Transverse colon (tissue), 4 donors: ENCODE results near the gene MCHR2. TPM values are rescaled to one million over a fixed set of nuclear protein-coding genes. Genes with fewer than 3 reads are reported as not detected.
A peak's percentile ranks its signal among the peaks of the same experiment; 100 is the strongest.

Source experiments
- DNase-seq: peaks from one replicate; pipeline ENCODE4 v3.0.0-alpha.2; 2019
- H3K27ac ChIP-seq, 4 donors: fragments of 200-600 bp; sonication (generic); 2 replicates each; pipeline ENCODE4 v1.5.1; 2016 to 2018; ENCODE audit warnings: inconsistent platforms in 4 of 4
- H3K27me3 ChIP-seq: fragments of 200-600 bp; sonication (generic); 2 replicates; pipeline ENCODE4 v1.5.1; 2017; ENCODE audit warnings: inconsistent platforms
- H3K36me3 ChIP-seq, 4 donors: fragments of 200-600 bp; sonication (generic); 2 replicates each; pipeline ENCODE4 v1.5.1; 2017 to 2019; ENCODE audit warnings: inconsistent platforms in 4 of 4
- H3K4me1 ChIP-seq, 4 donors: fragments of 200-600 bp; sonication (generic); 2 replicates each; pipeline ENCODE4 v1.5.1; 2017 to 2020; ENCODE audit warnings: inconsistent platforms in 4 of 4
- H3K4me3 ChIP-seq, 4 donors: fragments of 200-600 bp; sonication (generic); 1 replicate in 1 of 4; 2 replicates in 3 of 4; pipeline versions ENCODE4 v1.5.1 to v1.6.1; 2017 to 2019; ENCODE audit warnings: inconsistent platforms in 4 of 4
- H3K9me3 ChIP-seq, 2 donors: fragments of 200-600 bp; sonication (generic); 2 replicates each; pipeline ENCODE4 v1.5.1; 2017 to 2019; ENCODE audit warnings: inconsistent platforms in 2 of 2
- EP300 ChIP-seq: sonication (generic); formaldehyde crosslinking; IDR thresholded peaks from one replicate; pipeline ENCODE4 v1.6.1; 2017; ENCODE audit warnings: antibody characterized with exemption, low read depth
- POLR2A ChIP-seq: fragments of 450-650 bp; IDR thresholded peaks from one replicate; pipeline ENCODE4 v1.6.1; 2016; ENCODE audit warnings: antibody characterized with exemption, mild to moderate bottlenecking, moderate library complexity
- POLR2AphosphoS5 ChIP-seq, 3 donors: sonication (generic); formaldehyde crosslinking; IDR thresholded peaks; one replicate each; pipeline ENCODE4 v1.6.1; 2016; ENCODE audit warnings: antibody characterized with exemption in 3 of 3
- whole genome bisulfite sequencing, 2 donors: methylation state at CpG; one replicate each; pipeline ENCODE4 v1.1.5; 2018; ENCODE audit warnings: low coverage in 1 of 2; 5-methylcytosine and 5-hydroxymethylcytosine counted together
- in situ Hi-C, 4 donors: fragments of 200-750 bp; cut with MboI; loops; one replicate each; pipeline versions ENCODE4 v1.15.0 to v1.15.1; 2017; ENCODE audit warnings: low sequenced_read_pairs in 3 of 4, low pct_ligation_motif_present in 1 of 4, low pct_unique_long_range_greater_than_20kb in 1 of 4
- intact Hi-C: fragments of 100-400 bp; cut with DNase I; formaldehyde crosslinking; loops from one replicate; pipeline ENCODE4 v1.15.1; 2023; ENCODE audit warnings: low total_unique reads
- total RNA-seq, 4 donors: library from RNA; depleted of rRNA; stranded (reverse); fragments of >200 nt; gene quantifications; one replicate each; pipeline ENCODE4 v1.1.0, GENCODE V29; 2016
- TF ChIP-seq, protein P1 (sequence below), 5 experiments: fragments of 200-600 bp in 3 of 5; fragments of 450-650 bp in 2 of 5; sonication (generic) in 3 of 5; IDR thresholded peaks; 1 replicate in 2 of 5; 2 replicates in 3 of 5; pipeline ENCODE4 v1.5.1; 2016 to 2017; ENCODE audit warnings: antibody characterized with exemption in 5 of 5, inconsistent platforms in 3 of 5, mild to moderate bottlenecking in 2 of 5, moderate library complexity in 1 of 5

MCHR2 gene
- total RNA-seq, 4 donors from 2014 or later, result not detected

DNA sequence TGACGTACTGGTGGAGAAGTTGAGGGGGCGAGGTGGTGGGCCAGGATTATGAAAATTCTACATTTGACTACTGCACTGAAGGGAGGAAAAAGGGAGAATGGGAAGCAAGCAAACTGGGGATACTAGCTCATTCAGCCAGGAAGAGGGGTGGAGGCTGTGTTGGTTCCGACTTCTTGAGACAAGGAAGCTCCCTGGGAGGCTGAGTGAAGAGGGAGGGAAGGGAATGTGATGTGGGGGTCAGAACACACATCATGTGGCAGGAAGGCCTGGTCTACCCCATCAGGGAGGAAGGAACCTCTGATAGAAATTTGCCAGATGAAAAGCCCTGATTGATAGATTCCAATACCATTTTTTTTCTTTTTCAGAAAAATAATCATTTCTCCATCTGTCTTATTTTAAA lies 28.8 kb upstream of the MCHR2 start:
- TF ChIP-seq POLR2AphosphoS5 (IDR thresholded peaks at IDR 0.05) (no peak), POLR2A (no peak), EP300 (no peak)
- TF ChIP-seq, protein P1, sequence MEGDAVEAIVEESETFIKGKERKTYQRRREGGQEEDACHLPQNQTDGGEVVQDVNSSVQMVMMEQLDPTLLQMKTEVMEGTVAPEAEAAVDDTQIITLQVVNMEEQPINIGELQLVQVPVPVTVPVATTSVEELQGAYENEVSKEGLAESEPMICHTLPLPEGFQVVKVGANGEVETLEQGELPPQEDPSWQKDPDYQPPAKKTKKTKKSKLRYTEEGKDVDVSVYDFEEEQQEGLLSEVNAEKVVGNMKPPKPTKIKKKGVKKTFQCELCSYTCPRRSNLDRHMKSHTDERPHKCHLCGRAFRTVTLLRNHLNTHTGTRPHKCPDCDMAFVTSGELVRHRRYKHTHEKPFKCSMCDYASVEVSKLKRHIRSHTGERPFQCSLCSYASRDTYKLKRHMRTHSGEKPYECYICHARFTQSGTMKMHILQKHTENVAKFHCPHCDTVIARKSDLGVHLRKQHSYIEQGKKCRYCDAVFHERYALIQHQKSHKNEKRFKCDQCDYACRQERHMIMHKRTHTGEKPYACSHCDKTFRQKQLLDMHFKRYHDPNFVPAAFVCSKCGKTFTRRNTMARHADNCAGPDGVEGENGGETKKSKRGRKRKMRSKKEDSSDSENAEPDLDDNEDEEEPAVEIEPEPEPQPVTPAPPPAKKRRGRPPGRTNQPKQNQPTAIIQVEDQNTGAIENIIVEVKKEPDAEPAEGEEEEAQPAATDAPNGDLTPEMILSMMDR (IDR thresholded peaks at IDR 0.05), result no peak

DNA sequence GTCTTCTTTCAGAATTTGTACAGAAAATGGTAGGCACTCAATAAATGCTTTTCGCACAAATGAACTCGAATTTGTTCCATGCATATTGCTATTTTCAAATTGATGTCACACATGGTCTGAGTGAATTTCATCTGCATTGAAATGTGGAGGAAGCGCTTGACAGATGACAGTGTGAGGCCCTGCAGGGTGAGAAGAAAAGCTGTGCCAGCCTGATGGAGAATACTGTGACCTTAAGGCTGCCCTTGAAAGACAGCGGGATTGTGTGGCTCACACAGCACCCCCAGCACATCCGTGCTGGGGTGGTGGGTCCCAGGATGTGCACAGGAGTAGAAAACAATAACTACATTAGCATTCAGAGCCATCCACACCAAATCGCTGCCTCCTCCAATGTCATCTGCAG lies 14.8 kb upstream of the MCHR2 start:
- TF ChIP-seq POLR2A (no peak), POLR2AphosphoS5 (IDR thresholded peaks at IDR 0.05) (no peak), EP300 (no peak)
- TF ChIP-seq, protein P1 (IDR thresholded peaks at IDR 0.05), result no peak
- 81 to 89% methylated on average over 5 to 6 of the region's 6 CpGs for WGBS, 2 donors
- Histone ChIP-seq H3K9me3 (no peaks in the 10 kb centered on the region), H3K36me3 (no peaks in the 10 kb centered on the region), H3K27ac (no peak overlapping the region), H3K4me3 (no peak overlapping the region), H3K27me3 (peaks cover 14% of the 10 kb centered on the region), H3K4me1 (no peaks in the 10 kb centered on the region)
- intact Hi-C loops, result no loop called here
- in situ Hi-C loops, result no loop called here
- no peak for DNase-seq

More for the DNA sequence above, 28.8 kb upstream of the MCHR2 start:
- in situ Hi-C loops (no loop called here), intact Hi-C loops (no loop called here)
- H3K27ac ChIP-seq, result no peak overlapping the region
- no peak overlapping the region for H3K4me3 ChIP-seq
- H3K36me3 ChIP-seq, result no peaks in the 10 kb centered on the region
- no peaks in the 10 kb centered on the region for H3K4me1 ChIP-seq
- WGBS, 2 donors, result 75 to 79% methylated on average over 3 of the region's 3 CpGs
- H3K9me3 ChIP-seq, result no peaks in the 10 kb centered on the region
- no peak for DNase-seq
- H3K27me3 ChIP-seq, result no peaks in the 10 kb centered on the region

DNA sequence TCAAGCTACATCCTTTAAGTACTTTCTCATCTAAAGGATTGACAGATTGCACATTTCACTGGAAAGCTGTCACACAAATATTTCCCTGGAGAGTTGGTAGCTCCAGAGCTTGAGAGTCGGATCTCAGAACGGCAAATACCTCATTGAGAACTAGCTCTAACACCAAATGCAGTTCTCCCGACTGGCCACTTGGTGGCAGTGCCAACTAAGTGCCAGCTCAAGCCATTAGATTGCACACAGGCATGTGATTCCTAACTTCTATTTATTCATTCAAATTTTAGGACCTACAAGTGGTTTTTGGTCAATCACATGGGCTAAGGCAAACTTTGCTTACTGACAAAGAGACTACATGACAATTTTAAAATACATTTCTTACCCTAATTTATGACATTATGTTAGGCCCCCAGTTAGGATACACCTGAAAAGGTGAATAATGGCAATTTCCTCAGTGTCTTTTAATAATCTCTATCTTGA lies 7.9 kb upstream of the MCHR2 start:
- TF ChIP-seq, protein P1 (IDR thresholded peaks at IDR 0.05), result peak; percentile 47 to 89 (median 79)
- no peak for TF ChIP-seq POLR2A

DNA sequence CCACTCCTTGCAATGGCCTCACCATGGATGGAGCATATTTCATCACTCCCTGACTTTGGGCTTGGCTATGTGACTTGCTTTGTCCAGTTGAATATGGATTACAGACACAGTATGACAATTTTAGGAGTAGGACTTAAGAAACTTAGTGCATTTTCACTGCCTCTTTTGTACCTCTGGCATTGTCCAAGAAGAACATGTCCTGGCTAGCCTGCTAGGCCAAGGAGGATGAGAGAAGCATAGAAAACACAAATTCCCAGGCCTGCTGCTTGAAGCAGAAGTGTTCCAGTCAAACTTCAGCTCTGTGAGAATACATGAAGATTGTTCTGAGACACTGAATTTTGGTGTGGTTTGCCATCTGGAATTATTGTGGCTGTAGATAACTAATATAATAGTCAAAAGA lies 3.1 kb upstream of the MCHR2 start:
- H3K27me3 ChIP-seq, result peaks cover 48% of the 10 kb centered on the region
- in situ Hi-C loops, result no loop called here
- intact Hi-C loops, result no loop called here
- no peaks in the 10 kb centered on the region for H3K9me3 ChIP-seq
- no peak overlapping the region for H3K27ac ChIP-seq
- H3K4me1 ChIP-seq, result no peaks in the 10 kb centered on the region
- no peaks in the 10 kb centered on the region for H3K36me3 ChIP-seq
- no peak overlapping the region for H3K4me3 ChIP-seq
- no peak for DNase-seq
- TF ChIP-seq POLR2A (no peak), POLR2AphosphoS5 (IDR thresholded peaks at IDR 0.05) (no peak), EP300 (no peak)
- TF ChIP-seq, protein P1 (IDR thresholded peaks at IDR 0.05), result no peak

More for the DNA sequence above, 7.9 kb upstream of the MCHR2 start:
- Histone ChIP-seq H3K27ac (no peak overlapping the region), H3K36me3 (no peaks in the 10 kb centered on the region), H3K9me3 (no peaks in the 10 kb centered on the region), H3K4me3 (no peak overlapping the region), H3K4me1 (no peaks in the 10 kb centered on the region), H3K27me3 (peaks cover 25% of the 10 kb centered on the region)
- intact Hi-C loops (no loop called here), in situ Hi-C loops (no loop called here)
- WGBS, 2 donors, result 2% methylated on average over 3 of the region's 3 CpGs; no CpG with 5 or more reads in 1 of the 2 donors
- DNase-seq, result peak; percentile 18
